Measurements from ENCODE around the gene SLC25A51. TPM values are rescaled to one million over a fixed set of nuclear protein-coding genes. Genes with fewer than 3 reads are reported as not detected.
"Not testable (repeated sequence)": the region's sequence is repeated elsewhere in the genome, so short reads cannot be mapped to it uniquely, and the experiment has no call there.

SLC25A51 gene
- total and polyA plus RNA-seq, 2 donors (not counting 3 experiments of a cell fraction or from before 2014, with no cell fraction given), result 15.4 to 36.2 TPM

DNA sequence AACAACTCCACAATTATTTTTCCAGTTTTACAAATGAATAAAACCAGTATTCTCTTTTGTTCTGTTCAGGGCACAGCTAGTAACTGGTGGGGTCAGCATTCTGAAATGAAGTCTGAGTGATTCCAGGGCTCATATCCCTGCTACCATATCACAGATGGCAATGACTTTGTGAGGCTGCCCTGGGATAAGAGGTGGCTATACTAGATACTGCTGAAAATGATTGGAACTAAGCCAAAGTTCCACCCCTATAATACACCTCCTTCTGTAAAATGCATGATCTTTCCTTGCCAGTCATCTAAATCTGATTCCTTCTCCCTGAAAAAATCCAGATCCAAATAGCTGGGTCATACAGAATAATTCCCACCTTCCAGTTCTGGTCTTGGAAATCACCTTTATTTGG is 14.4 kb downstream of the SLC25A51 start:
- peaks cover 9% of the 10 kb centered on the region for H3K79me2 ChIP-seq (ENCODE audit: control insufficient read depth, insufficient read depth, low read length)
- no peak overlapping the region for H3K9ac ChIP-seq (replicated peaks; ENCODE audit: extremely low read depth, insufficient read depth, low read length)
- H2AFZ ChIP-seq (ENCODE audit: low read depth, low read length), result no peak overlapping the region
- FAIRE-seq (no peak), DNase-seq (ENCODE audit: low read depth, low spot score) (no peak)
- H3K9me1 ChIP-seq (replicated peaks; ENCODE audit: control insufficient read depth, extremely low read depth, insufficient read depth, low read length), result no peaks in the 10 kb centered on the region
- H3K27ac ChIP-seq (ENCODE audit: insufficient read depth, low read depth, low read length), result no peak overlapping the region
- no peaks in the 10 kb centered on the region for H3K4me1 ChIP-seq (ENCODE audit: control insufficient read depth, extremely low read depth, insufficient read depth, low read length)
- H3K36me3 ChIP-seq (ENCODE audit: control insufficient read depth in 2 of 2, extremely low read depth in 1 of 2, insufficient read depth in 2 of 2, low read length in 2 of 2), result peaks cover 5 to 11% of the 10 kb centered on the region in 2 experiments
- dilution Hi-C loops (cut with MboI; ENCODE audit: extremely low pct_ligation_motif_present, low sequenced_read_pairs) (no loop called here), intact Hi-C loops (cut with micrococcal nuclease) (no loop called here)
- no peak overlapping the region for H3K4me3 ChIP-seq (replicated peaks in 1 of 3; ENCODE audit: insufficient read depth in 1 of 3, low read depth in 1 of 3, low read length in 3 of 3)
- no peaks in the 10 kb centered on the region for H3K27me3 ChIP-seq (ENCODE audit: control insufficient read depth in 2 of 2, insufficient read depth in 2 of 2, low read length in 2 of 2)
- no peak overlapping the region for H3K4me2 ChIP-seq (ENCODE audit: insufficient read depth, low read length)
- POLR2A ChIA-PET, result no interaction called here
- no peaks in the 10 kb centered on the region for H4K20me1 ChIP-seq (replicated peaks; ENCODE audit: control insufficient read depth, extremely low read depth, insufficient read depth, low read length)
- CTCF ChIA-PET, result no interaction called here
- TF ChIP-seq GATA2 (IDR thresholded peaks at IDR 0.05; ENCODE audit: insufficient read depth, insufficient read length, low read depth, low read length) (no peak), JUN (IDR thresholded peaks at IDR 0.05; ENCODE audit: borderline replicate concordance, insufficient read depth, insufficient read length, low read depth) (no peak), MYC (IDR thresholded peaks at IDR 0.05; ENCODE audit: low read depth, low read length) (no peak), EZH2 (IDR thresholded peaks at IDR 0.05; ENCODE audit: borderline replicate concordance, low read depth, low read length, severe bottlenecking) (no peak), POLR2A (IDR thresholded peaks at IDR 0.05; ENCODE audit: low read depth, low read length) (no peak), FOS (IDR thresholded peaks at IDR 0.05; ENCODE audit: borderline replicate concordance, insufficient read depth, low read length) (no peak), POLR2AphosphoS5 (IDR thresholded peaks at IDR 0.05; ENCODE audit: insufficient read depth, low read depth, low read length) (no peak)
- TF ChIP-seq, protein P1, sequence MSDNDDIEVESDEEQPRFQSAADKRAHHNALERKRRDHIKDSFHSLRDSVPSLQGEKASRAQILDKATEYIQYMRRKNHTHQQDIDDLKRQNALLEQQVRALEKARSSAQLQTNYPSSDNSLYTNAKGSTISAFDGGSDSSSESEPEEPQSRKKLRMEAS (IDR thresholded peaks at IDR 0.05; ENCODE audit: insufficient read depth, insufficient read length), result no peak
- TF ChIP-seq, protein P2, sequence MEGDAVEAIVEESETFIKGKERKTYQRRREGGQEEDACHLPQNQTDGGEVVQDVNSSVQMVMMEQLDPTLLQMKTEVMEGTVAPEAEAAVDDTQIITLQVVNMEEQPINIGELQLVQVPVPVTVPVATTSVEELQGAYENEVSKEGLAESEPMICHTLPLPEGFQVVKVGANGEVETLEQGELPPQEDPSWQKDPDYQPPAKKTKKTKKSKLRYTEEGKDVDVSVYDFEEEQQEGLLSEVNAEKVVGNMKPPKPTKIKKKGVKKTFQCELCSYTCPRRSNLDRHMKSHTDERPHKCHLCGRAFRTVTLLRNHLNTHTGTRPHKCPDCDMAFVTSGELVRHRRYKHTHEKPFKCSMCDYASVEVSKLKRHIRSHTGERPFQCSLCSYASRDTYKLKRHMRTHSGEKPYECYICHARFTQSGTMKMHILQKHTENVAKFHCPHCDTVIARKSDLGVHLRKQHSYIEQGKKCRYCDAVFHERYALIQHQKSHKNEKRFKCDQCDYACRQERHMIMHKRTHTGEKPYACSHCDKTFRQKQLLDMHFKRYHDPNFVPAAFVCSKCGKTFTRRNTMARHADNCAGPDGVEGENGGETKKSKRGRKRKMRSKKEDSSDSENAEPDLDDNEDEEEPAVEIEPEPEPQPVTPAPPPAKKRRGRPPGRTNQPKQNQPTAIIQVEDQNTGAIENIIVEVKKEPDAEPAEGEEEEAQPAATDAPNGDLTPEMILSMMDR (IDR thresholded peaks at IDR 0.05; ENCODE audit: extremely low read depth in 1 of 2, insufficient read depth in 1 of 2, low read depth in 1 of 2, low read length in 2 of 2), result no peak
- H3K9me3 ChIP-seq (replicated peaks; ENCODE audit: control insufficient read depth, insufficient read depth, low read length), result no peaks in the 10 kb centered on the region
- no TSS peak for BruUV-seq (replicated peaks)

DNA sequence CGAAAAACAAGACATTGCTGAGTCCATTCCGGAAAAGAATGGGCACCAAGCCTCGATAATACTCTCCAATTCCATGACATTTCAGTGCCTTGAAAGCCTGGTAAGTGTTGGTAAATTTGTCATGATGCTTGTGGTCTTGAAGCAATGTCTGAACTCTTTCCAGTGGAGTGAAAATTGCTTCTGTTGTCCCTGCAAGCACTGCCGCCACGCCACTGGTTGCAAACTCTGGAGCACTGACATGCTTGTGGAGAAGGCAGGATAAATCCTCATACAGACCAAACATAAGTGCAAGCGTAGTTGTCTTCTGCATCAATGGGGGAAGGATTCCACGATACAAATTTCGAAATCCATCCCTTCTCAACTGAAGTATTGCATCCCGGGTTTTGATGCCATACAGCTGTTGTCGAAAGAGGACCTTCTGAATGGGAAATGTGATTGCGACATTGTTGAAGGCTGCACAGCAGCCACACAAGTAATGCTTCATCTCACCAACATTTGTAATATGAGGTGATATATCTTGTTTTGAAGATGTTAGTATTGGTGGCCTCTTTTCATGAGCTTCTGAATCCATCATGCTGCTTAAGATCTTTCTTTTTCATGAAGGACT is 15.8 kb downstream of the SLC25A51 start:
- H3K9ac ChIP-seq (replicated peaks; ENCODE audit: extremely low read depth, insufficient read depth, low read length); H3K27ac ChIP-seq (ENCODE audit: insufficient read depth, low read depth, low read length); H3K4me3 ChIP-seq (replicated peaks in 1 of 3; ENCODE audit: insufficient read depth in 1 of 3, low read depth in 1 of 3, low read length in 3 of 3); FAIRE-seq; H4K20me1 ChIP-seq (replicated peaks; ENCODE audit: control insufficient read depth, extremely low read depth, insufficient read depth, low read length); BruUV-seq (replicated peaks); H3K4me1 ChIP-seq (ENCODE audit: control insufficient read depth, extremely low read depth, insufficient read depth, low read length); H2AFZ ChIP-seq (ENCODE audit: low read depth, low read length); H3K27me3 ChIP-seq (ENCODE audit: control insufficient read depth in 2 of 2, insufficient read depth in 2 of 2, low read length in 2 of 2); H3K79me2 ChIP-seq (ENCODE audit: control insufficient read depth, insufficient read depth, low read length); H3K9me1 ChIP-seq (replicated peaks; ENCODE audit: control insufficient read depth, extremely low read depth, insufficient read depth, low read length); intact Hi-C loops (cut with micrococcal nuclease); DNase-seq (ENCODE audit: low read depth, low spot score); H3K4me2 ChIP-seq (ENCODE audit: insufficient read depth, low read length); H3K36me3 ChIP-seq (ENCODE audit: control insufficient read depth in 2 of 2, extremely low read depth in 1 of 2, insufficient read depth in 2 of 2, low read length in 2 of 2); POLR2A ChIA-PET; dilution Hi-C loops (cut with MboI; ENCODE audit: extremely low pct_ligation_motif_present, low sequenced_read_pairs); H3K9me3 ChIP-seq (replicated peaks; ENCODE audit: control insufficient read depth, insufficient read depth, low read length); CTCF ChIA-PET: not testable (repeated sequence)
